Renal cortex interstitium (tissue), 11 donors: ENCODE measurements around the gene STK32C. TPM values are rescaled to one million over a fixed set of nuclear protein-coding genes. Genes with fewer than 3 reads are reported as not detected.
"Not testable (repeated sequence)": the region's sequence is repeated elsewhere in the genome, so short reads cannot be mapped to it uniquely, and the experiment has no call there.

Experiments
- DNase-seq, 11 donors: peaks; one replicate each; pipeline ENCODE4 v3.0.0-alpha.2; 2013; ENCODE audit warnings: low read depth in 9 of 11, low spot score in 4 of 11; ENCODE audit errors: extremely low read depth in 1 of 11
- polyA plus RNA-seq, 3 donors: library from polyadenylated mRNA; unstranded; fragments of 120-200 nt; gene quantifications; one replicate each; pipeline ENCODE4 v1.2.1, GENCODE V29; 2013; ENCODE audit not compliant: insufficient read length in 3 of 3

The STK32C gene
- polyA plus RNA-seq, 3 donors, result 11.6 to 13.9 (median 12.9) TPM

- DNase-seq, result not testable (repeated sequence)
Measured at GRCh38 chr10:132159302-132160230, 148.2 kb downstream of the STK32C start.

- DNase-seq, result no peak
Measured at GRCh38 chr10:132158823-132159222, 148.9 kb downstream of the STK32C start.

- DNase-seq, result no peak
Measured at GRCh38 chr10:132158122-132158741, 149.5 kb downstream of the STK32C start.

Other genes with a start within 250 kb of the STK32C start
- under 1 TPM; 0.20 to 0.27 (median 0.26) TPM for gene JAKMIP3, start 242.0 kb downstream of the STK32C start, polyA plus RNA-seq
- gene DPYSL4, start 121.0 kb downstream of the STK32C start, polyA plus RNA-seq, result 10 to 100 TPM; 13.6 to 22.5 (median 15.0) TPM
- gene LRRC27, start 24.2 kb upstream of the STK32C start, polyA plus RNA-seq, result 10 to 100 TPM; 26.3 to 31.9 (median 26.8) TPM
- gene PWWP2B, start 89.2 kb upstream of the STK32C start, polyA plus RNA-seq, result 10 to 100 TPM in 2 of 3 donors, 1 to 10 TPM in 1; 5.9 to 10.7 (median 10.1) TPM
- 10 to 100 TPM; 30.7 to 33.1 (median 31.3) TPM for gene INPP5A, start 229.8 kb upstream of the STK32C start, polyA plus RNA-seq